Stomach smooth muscle (tissue), 2 donors: Measurements from ENCODE around the gene ZC3H18.

ENCODE experiments used
- H3K27ac ChIP-seq: one replicate; pipeline ENCODE4 v1.7.0; 2013; ENCODE audit warnings: mild to moderate bottlenecking, low read length, inconsistent platforms
- H3K27me3 ChIP-seq, 2 donors: one replicate each; pipeline ENCODE4 v1.7.0; 2013; ENCODE audit warnings: low read length in 2 of 2; ENCODE audit not compliant: insufficient read depth in 2 of 2, control insufficient read depth in 1 of 2
- H3K36me3 ChIP-seq, 2 donors: one replicate each; pipeline ENCODE4 v1.7.0; 2013; ENCODE audit warnings: low read length in 2 of 2; ENCODE audit not compliant: control insufficient read depth in 2 of 2, insufficient read depth in 2 of 2
- H3K4me1 ChIP-seq: one replicate; pipeline ENCODE4 v1.7.0; 2013; ENCODE audit warnings: low read length; ENCODE audit not compliant: control insufficient read depth, insufficient read depth
- H3K4me3 ChIP-seq, 2 donors: one replicate each; pipeline ENCODE4 v1.7.0; 2013; ENCODE audit warnings: low read length in 2 of 2
- H3K9ac ChIP-seq, 2 donors: one replicate each; pipeline ENCODE4 v1.7.0; 2013; ENCODE audit warnings: low read length in 2 of 2, mild to moderate bottlenecking in 1 of 2
- H3K9me3 ChIP-seq, 2 donors: one replicate each; pipeline ENCODE4 v1.7.0; 2013; ENCODE audit warnings: low read length in 2 of 2; ENCODE audit not compliant: control insufficient read depth in 2 of 2
- donor health status: healthy.
- donor health status: Pancreatic carcinoma.

ZC3H18 gene

DNA sequence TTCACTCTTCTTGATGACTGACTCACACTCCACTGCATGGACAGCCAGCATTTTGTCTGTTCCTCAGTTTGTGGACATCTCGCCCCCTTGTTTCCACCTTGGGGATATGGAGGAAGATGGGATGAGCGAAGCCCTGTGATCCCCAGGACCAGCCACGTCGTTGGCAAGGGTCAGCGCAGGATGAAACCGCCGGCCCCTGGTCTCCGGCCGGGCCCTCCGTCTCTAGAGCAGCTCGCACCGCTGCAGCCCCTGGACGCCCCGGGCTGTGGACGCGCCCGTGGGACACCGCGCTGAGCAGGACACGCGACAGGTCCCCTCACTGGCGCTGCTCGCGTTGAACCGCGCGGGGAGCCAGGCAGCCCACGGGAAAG lies 604 bp upstream of the ZC3H18 start:
- Histone ChIP-seq H3K4me1 (peaks cover 17% of the 10 kb centered on the region), H3K27ac (peak overlapping the region; percentile 58), H3K27me3 (no peaks in the 10 kb centered on the region), H3K9me3 (no peaks in the 10 kb centered on the region), H3K9ac (peak overlapping the region; percentile 79 to 80), H3K4me3 (peak overlapping the region; percentile 63 to 80), H3K36me3 (peaks cover 3 to 4% of the 10 kb centered on the region in 2 donors)

DNA sequence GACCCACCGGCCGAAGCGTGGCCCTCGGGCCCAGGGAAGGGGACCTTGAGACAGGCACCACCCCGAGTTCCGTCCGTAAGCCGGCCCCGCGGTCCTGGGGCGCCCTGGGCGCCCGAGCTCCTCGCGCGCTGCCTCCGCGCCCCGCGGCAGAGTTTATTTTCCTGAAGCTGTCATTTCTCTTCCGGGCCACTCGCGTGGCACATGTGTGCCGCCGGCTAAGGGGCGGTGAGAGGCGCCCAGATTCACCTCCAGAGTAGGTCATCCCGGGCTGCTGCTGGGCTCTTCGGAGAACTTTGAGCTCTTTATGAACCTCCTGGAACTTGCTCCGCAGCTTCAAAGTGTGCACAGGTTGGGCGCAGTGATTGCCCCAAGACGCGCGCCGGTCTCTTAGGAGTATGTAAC lies 489 bp downstream of the ZC3H18 start:
- H3K4me3 ChIP-seq: peak overlapping the region; percentile 61 to 86
- peaks cover 4 to 9% of the 10 kb centered on the region in 2 donors for H3K36me3 ChIP-seq
- H3K9me3 ChIP-seq: no peaks in the 10 kb centered on the region
- H3K27ac ChIP-seq: peak overlapping the region; percentile 41
- H3K27me3 ChIP-seq: no peaks in the 10 kb centered on the region
- H3K4me1 ChIP-seq: peaks cover 17% of the 10 kb centered on the region
- peak overlapping the region; percentile 58 to 74 for H3K9ac ChIP-seq

DNA sequence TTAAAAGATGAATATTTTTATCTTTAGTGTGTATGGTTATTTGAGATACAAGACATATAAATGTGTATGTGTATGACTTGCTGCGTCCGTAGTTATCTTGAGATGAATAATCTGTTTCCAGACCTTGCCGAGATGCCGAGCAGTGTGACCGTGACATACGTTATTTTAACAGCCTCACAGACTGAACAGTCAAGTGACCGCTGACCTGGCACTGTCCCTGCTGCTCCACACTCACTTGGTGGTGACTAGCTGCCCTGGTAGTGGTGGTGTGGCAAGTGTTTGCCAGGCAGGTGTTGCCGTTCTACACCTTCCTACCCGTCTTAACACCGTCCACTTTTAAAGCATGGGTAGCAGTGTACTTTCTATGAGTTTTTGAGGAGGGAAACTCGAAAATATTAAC lies 5.0 kb downstream of the ZC3H18 start:
- H3K27me3 ChIP-seq: no peaks in the 10 kb centered on the region
- H3K36me3 ChIP-seq: peaks cover 25 to 27% of the 10 kb centered on the region in 2 donors
- no peak overlapping the region for H3K9ac ChIP-seq

DNA sequence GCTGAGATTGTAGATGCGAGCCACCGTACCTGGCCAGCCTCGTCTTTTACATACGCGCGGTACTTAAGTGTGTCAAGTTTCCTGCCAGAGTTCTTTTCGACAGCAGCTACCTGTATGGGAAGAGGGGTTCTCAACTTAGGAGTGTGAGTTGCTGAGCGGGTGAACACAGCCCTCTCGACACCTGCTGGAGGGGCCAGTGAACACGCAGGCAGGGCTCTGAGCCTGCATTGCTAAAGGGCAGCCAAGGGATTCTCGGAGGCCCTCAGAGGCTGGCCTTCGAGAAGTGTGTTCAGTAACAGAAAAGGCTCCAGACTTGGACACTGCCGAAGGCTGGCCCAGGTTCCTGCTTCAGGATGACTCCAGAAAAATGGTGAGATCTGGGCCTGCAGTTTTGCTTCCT lies 6.1 kb downstream of the ZC3H18 start:
- peaks cover 30 to 37% of the 10 kb centered on the region in 2 donors for H3K36me3 ChIP-seq

More for the DNA sequence above, 5.0 kb downstream of the ZC3H18 start:
- Histone ChIP-seq H3K27ac (no peak overlapping the region), H3K4me1 (peaks cover 11% of the 10 kb centered on the region), H3K9me3 (no peaks in the 10 kb centered on the region), H3K4me3 (no peak overlapping the region)

DNA sequence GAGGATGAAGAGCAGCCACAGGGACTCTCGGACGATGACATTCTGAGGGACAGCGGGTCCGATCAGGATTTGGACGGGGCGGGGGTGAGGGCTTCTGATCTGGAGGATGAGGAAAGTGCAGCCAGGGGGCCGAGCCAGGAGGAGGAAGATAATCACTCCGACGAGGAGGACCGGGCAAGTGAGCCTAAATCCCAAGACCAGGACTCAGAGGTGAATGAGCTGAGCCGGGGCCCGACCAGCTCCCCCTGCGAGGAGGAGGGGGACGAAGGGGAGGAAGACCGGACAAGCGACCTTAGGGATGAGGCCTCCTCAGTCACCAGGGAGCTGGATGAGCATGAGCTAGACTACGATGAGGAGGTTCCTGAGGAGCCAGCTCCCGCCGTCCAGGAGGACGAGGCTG lies 7.0 kb downstream of the ZC3H18 start:
- Histone ChIP-seq H3K9me3 (no peaks in the 10 kb centered on the region), H3K4me1 (no peaks in the 10 kb centered on the region), H3K4me3 (no peak overlapping the region)

More for the DNA sequence above, 6.1 kb downstream of the ZC3H18 start:
- Histone ChIP-seq H3K4me3 (no peak overlapping the region), H3K27ac (no peak overlapping the region), H3K9me3 (no peaks in the 10 kb centered on the region), H3K27me3 (no peaks in the 10 kb centered on the region), H3K9ac (no peak overlapping the region), H3K4me1 (peaks cover 4% of the 10 kb centered on the region)

DNA sequence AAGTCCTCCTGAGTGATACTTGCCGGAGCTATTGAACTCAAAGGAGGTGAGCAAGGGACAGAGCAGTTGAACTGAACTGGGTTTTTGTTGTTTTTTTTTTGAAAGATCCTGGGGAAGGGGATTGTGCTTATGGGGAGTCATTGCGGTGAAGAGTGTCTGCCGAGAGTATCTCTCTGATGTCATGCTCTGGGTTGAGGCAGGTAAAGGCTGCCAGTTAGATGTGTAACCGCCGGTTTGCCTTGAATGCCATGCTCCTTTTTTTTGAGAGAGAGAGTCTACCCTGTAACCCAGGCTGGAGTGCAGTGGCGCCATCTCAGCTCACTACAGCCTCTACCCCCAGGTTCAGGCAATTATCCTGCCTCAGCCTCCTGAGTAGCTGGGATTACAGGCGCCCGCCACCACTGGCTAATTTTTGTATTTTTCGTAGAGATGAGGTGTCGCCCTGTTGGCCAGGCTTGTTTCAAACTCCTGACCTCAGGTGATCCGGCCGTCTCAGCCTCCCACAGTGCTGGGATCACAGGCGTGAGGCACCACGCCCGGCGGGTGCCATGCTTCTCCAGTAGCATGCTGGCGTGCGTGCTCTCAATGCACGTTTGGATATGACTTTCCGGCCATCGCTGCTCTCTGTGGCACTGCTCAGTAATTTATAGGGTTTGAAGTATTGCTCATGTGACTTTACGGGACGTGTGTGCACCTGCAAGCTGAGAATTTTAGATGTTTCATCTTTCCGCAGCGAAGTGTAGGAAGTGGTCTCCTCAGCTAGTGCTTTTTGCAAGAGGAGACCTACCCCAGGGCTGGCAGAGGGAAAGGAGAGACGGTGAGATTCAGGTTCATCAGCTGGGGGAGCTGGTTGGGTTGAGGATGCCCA lies 8.5 kb downstream of the ZC3H18 start:
- H3K27ac ChIP-seq: no peak overlapping the region
- peaks cover 33 to 46% of the 10 kb centered on the region in 2 donors for H3K36me3 ChIP-seq
- no peak overlapping the region for H3K4me3 ChIP-seq
- no peaks in the 10 kb centered on the region for H3K27me3 ChIP-seq
- H3K9ac ChIP-seq: no peak overlapping the region
- no peaks in the 10 kb centered on the region for H3K9me3 ChIP-seq
- H3K4me1 ChIP-seq: no peaks in the 10 kb centered on the region

More for the DNA sequence above, 7.0 kb downstream of the ZC3H18 start:
- Histone ChIP-seq H3K36me3 (peaks cover 33 to 42% of the 10 kb centered on the region in 2 donors), H3K9ac (no peak overlapping the region), H3K27ac (no peak overlapping the region), H3K27me3 (no peaks in the 10 kb centered on the region)

DNA sequence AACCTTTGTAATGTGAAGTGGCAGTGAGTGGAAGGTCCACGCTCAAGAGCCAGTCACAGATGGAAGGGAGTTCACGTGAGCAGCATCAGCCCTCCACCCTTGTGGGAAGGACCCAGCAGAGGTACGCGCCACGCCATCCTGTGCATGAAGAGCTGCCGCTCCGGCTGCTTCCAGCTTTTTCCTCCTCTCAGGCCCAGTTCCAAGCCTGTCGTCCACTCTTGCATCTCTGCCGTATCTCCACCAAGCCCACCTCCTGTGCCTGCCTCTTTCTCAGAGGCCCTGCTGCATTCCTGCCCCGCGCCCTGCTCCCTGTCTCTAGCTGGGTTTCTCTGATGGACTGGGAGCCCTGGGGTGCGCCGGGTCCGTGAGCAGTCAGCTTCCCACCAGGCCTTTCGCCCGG lies 10.2 kb downstream of the ZC3H18 start:
- Histone ChIP-seq H3K9me3 (no peaks in the 10 kb centered on the region), H3K9ac (no peak overlapping the region), H3K27me3 (no peaks in the 10 kb centered on the region), H3K4me1 (no peaks in the 10 kb centered on the region), H3K36me3 (peaks cover 31 to 47% of the 10 kb centered on the region in 2 donors), H3K27ac (no peak overlapping the region), H3K4me3 (no peak overlapping the region)

DNA sequence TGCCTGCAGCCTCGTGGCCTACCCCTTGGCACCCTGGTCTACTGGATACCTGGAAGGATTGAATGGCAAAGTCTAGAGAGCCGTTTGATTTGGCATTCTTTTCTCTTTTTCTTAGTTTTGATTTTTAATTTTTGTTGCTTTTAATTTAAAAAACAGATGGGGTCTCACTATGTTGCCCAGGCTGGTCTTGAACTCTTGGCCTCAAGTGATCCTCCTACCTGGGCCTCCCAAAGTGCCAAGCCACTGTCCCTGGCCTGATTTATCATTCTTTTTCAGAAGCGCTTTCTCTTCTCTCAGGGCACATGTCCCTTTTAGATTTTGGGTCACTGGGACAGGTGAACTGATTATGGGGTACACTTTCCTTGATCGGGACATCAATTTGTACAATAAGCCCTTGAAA lies 10.8 kb downstream of the ZC3H18 start:
- H3K4me1 ChIP-seq: no peaks in the 10 kb centered on the region
- no peak overlapping the region for H3K9ac ChIP-seq
- no peaks in the 10 kb centered on the region for H3K27me3 ChIP-seq
- H3K27ac ChIP-seq: no peak overlapping the region
- H3K36me3 ChIP-seq: peaks cover 27 to 47% of the 10 kb centered on the region in 2 donors
- H3K4me3 ChIP-seq: no peak overlapping the region
- no peaks in the 10 kb centered on the region for H3K9me3 ChIP-seq

DNA sequence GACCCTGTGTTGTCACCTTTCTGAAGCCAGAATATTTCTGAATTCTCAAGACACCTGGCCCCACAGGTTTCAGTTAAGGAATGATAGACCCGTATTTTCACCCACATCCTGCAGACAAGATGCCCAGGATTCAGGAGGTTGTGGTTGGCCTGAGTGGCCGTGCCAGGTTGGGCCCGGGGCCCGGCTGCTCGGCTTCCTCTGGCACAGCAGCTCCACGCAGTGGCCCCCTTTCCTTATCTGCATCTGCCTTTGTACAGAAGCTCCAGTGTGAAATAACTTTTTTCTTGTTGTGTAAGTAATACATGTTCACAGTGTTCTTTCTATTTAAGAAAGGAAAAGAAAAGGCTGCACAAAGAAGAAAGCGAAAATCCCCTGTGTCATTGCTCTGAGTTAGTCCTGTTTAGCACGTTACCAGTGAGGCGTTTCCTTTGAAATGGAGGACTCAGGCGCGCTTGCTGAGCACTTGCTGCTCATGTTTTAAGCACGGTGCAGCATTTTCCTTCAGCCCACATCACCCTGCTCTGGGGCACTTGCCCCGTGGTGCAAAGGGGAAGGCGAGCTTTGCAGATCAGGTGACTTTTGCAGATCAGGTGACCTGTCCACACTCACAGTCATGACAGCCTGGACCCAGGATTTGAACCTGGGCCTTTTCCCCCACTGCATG lies 12.8 kb downstream of the ZC3H18 start:
- Histone ChIP-seq H3K4me1 (no peaks in the 10 kb centered on the region), H3K9ac (no peak overlapping the region), H3K27ac (no peak overlapping the region), H3K36me3 (peaks cover 31 to 50% of the 10 kb centered on the region in 2 donors), H3K27me3 (no peaks in the 10 kb centered on the region), H3K4me3 (no peak overlapping the region), H3K9me3 (no peaks in the 10 kb centered on the region)

DNA sequence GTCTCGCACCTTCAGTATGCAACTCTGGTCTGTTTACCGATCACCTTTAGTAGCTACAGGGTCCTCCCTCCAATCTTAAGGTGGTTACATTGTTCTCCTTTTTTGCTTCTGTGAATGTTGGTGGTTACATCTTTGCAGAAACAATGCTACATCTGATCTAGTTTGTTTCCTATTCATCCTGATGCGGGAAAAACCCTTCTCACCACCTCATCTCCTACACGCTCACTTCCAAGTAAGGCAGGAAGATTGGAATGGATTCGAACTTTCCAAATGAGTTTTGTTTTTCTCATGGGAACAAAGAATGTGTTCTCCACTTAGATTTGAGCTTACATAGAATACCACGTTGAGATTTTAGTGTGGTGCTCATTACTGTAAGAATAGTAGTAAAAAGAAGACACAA lies 14.5 kb downstream of the ZC3H18 start:
- no peak overlapping the region for H3K27ac ChIP-seq
- H3K4me3 ChIP-seq: no peak overlapping the region
- H3K9me3 ChIP-seq: no peaks in the 10 kb centered on the region
- H3K4me1 ChIP-seq: no peaks in the 10 kb centered on the region
- H3K27me3 ChIP-seq: no peaks in the 10 kb centered on the region
- H3K9ac ChIP-seq: peak overlapping the region in 1 of 2 donors; percentile 36
- peaks cover 35 to 56% of the 10 kb centered on the region in 2 donors for H3K36me3 ChIP-seq

DNA sequence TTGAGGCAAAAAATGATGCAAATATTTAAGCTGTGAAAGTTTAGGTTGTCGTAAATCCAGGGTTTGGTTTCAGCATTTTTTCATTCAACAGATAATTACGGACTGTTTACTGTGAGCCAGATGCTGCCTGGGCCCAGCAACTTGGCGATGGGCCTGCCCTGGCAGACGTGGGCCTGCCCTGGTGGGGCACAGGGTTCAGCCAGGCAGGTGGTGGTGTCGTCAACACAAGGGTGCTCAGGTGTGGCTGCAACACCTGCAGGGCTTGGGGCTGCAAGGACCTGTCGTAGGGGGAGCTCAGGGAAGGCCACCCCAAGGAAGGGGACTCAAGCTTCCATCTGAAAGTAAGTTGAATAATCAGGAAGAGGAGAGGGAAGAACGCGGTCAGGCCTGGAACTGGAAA lies 15.1 kb downstream of the ZC3H18 start:
- Histone ChIP-seq H3K27ac (no peak overlapping the region), H3K4me3 (no peak overlapping the region), H3K9me3 (no peaks in the 10 kb centered on the region), H3K36me3 (peaks cover 34 to 57% of the 10 kb centered on the region in 2 donors), H3K4me1 (no peaks in the 10 kb centered on the region), H3K9ac (no peak overlapping the region), H3K27me3 (no peaks in the 10 kb centered on the region)
